HG02678 (cell line): ENCODE results near the gene TBC1D1.

Experiments
- ATAC-seq: cut with Tn5 transposase; IDR thresholded peaks from one replicate; pipeline ENCODE4 v1.9.1; 2021; ENCODE audit warnings: mild to moderate bottlenecking, moderate library complexity; ENCODE audit not compliant: unreplicated experiment

TBC1D1 gene

DNA sequence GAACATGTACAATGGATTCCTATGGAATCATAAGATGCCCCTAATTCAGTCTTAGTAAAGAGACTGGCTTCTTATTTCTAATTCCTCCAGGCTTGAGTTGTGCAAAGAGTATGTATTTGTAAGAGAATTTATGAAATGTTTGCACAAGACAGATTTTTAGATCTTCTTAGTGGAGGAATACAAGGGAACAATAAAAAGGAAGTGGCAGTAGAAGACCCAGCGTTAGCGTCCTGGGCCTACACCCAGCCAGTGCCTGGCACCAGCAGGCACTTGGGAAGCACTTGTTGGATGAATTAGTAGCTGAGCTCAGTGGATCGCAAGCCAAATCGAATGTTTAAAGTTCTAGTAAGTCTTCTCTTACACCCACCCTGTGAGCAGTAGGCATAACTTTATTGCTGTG, 226.7 kb downstream of the TBC1D1 start:
- no peak for ATAC-seq

- no peak for ATAC-seq
Observed at GRCh38 chr4:38119668-38120385, 228.9 kb downstream of the TBC1D1 start.

DNA sequence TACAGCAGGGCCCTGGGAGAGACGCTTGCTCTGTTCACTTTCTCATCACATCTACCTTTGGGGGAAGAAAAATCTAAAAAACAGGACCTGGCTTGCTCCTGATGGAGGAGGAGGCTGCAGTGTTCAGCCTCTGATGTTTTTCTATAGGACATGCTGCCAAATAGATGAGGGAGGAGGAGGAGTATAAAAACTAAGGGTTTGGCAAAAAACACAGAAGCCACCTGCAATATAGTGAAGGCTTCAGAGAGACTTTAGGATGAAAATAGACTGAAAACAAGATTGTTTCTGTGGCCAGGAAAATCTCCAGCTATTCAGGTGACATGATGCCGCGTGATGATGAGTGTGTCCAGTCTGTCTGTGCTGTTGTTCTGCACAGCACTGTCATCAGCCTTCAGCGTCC, 229.9 kb downstream of the TBC1D1 start:
- no peak for ATAC-seq

GRCh38 chr4:38122060-38122459, 231.2 kb downstream of the TBC1D1 start:
- no peak for ATAC-seq

- no peak for ATAC-seq
Observed at GRCh38 chr4:38123555-38123954, 232.7 kb downstream of the TBC1D1 start.

- ATAC-seq: no peak
Observed at GRCh38 chr4:38124961-38125360, 234.1 kb downstream of the TBC1D1 start.

DNA sequence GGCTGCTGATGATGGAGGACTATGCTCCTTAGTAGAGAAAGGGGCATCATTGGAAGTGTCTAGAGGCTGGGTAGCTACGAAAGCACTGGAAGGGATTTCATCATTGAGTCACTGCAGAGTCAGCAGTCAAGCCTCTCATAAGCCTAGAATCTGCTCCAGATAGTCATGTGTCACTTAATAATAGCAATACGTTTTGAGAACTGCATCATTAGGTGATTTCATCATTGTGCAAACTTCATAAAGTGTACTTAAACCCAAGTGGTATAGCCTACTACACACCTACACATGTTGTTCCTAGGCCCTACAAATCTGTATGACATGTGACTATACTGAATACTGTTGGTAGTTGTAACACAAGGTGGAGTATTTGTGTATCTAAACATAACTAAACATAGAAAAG, 234.9 kb downstream of the TBC1D1 start:
- ATAC-seq: no peak

DNA sequence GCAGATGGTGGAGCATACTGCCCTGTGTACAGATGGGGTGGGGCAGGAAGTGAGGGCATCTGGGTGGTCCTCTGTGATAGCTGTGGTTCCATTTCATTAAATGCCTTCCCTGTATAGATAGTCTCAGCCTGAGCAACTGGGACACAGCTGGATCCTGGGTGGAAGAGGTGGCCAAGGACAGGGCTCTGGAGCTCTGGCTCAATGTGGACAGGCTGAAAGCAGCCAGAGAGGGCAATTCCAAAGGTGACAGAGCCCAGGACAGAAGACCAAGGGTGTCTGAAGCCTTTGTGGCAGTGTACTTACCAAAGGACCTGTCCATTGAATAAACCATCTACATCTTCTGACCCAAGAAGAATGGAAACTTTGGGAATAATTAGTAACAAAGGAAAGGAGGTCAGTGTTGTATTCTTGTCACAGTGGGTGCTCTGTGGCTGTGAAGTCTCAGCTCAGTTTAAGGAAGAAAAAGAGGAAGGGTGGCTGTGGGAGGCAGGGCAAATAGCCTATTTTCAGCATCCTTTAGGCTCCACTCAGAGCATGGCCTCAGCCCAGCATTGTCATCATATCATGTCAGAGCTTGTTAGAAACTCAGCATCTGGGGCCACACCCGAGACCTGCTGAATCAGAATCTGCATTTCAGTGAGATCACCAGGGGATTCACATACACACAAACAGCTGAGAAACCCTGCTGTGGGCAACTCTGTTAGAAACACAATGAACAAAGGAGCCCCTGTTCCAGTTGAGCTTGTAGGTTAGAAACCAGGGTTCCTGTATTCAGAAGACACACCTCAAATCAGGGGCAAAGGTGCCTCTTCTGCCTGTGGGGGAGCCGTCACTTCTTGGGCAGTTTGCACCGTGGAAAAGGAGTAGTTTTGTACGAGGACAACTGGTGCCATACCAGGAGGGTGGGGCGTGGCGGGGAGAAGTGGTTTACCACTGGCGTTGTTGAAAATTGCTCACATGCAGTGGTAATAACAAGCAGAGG, 237.9 kb downstream of the TBC1D1 start:
- ATAC-seq: peak; percentile 41

- ATAC-seq: no peak
Observed at GRCh38 chr4:38129460-38130227, 238.8 kb downstream of the TBC1D1 start.

DNA sequence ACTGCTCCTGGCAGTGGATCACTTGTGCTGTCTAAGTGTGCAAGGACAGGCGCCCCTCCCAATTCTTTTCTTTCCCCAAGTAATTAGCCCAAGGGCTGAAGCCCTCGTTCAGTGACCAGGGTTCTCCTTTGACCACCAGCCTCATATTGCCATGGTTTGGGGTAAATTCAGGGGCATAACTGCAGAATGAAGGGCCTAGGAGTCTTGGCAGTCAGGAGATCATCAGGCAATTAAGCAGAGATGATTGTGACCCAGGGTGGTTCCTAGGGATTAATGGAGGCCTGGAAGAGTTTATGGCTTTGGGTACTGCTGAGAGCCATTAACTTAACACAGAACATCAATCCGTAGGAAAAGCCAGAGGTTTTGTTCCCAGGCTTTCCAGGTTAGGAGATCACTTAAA, 240.0 kb downstream of the TBC1D1 start:
- ATAC-seq: no peak

- ATAC-seq: peak; percentile 28
Observed at GRCh38 chr4:38131371-38132091, 240.6 kb downstream of the TBC1D1 start.

GRCh38 chr4:38132107-38132673, 241.3 kb downstream of the TBC1D1 start:
- peak; percentile 81 for ATAC-seq

GRCh38 chr4:38132843-38133662, 242.2 kb downstream of the TBC1D1 start:
- ATAC-seq: no peak

DNA sequence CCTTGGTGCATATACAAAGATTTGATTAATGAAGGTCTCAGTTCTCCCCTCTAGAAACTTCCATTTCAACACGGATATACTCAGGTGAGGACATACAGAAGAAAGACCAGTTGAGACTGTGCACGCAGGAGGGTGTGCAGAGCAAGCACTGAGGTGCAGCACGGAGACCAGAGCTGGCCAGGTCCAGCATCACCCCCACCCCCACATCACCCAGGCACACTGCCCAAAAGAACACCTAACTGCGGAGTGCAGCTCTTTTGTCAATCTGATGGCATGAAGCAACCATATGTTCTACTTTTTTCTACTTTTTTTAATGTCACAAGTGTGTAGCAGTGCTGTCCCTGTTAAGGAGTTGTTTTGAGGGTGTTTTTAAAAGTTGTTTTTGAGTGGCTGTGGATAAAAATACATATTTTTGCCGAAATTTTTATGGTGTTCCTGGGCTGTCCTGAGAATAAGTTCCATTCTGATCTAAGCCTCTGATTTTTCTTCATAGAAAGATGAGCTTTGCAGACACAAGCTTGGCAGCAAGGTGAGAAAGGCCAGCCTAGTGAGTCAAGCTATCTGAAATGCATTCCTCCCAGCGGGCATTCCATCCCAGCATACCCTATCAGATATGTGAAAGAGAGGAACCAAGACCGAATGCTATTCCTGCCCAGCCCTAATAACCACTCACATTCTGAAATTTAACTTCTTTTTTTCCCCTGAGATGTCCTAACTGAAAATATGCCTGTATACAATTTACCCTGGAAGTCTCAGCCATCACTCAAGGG, 243.0 kb downstream of the TBC1D1 start:
- no peak for ATAC-seq

- no peak for ATAC-seq
Observed at GRCh38 chr4:38135201-38135600, 244.3 kb downstream of the TBC1D1 start.

DNA sequence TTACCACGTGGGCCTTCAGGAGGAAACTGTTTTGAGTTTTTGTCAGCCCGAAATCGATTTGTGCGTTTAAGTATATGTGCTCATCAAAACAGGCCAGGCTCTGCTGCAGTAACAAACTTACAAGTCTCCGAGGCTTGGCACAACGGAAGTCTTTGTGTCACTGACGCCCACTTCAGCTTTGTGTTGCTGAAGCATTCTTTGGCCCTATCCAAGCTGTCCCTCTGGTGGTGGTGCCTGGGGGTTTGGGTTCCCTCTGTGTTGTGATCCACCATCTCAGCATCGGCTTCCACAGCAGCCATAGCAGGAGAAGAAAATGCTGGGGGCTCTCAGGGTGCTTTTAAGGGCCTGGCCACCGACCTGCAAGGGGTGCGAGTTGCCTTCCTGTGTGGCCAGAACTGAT, 245.7 kb downstream of the TBC1D1 start:
- no peak for ATAC-seq

DNA sequence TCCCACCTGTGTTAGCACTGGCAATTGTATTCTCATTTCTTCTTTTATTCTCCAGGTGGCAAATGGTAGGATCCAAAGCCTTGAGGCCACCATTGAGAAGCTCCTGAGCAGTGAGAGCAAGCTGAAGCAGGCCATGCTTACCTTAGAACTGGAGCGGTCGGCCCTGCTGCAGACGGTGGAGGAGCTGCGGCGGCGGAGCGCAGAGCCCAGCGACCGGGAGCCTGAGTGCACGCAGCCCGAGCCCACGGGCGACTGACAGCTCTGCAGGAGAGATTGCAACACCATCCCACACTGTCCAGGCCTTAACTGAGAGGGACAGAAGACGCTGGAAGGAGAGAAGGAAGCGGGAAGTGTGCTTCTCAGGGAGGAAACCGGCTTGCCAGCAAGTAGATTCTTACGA, 246.2 kb downstream of the TBC1D1 start:
- ATAC-seq: no peak

DNA sequence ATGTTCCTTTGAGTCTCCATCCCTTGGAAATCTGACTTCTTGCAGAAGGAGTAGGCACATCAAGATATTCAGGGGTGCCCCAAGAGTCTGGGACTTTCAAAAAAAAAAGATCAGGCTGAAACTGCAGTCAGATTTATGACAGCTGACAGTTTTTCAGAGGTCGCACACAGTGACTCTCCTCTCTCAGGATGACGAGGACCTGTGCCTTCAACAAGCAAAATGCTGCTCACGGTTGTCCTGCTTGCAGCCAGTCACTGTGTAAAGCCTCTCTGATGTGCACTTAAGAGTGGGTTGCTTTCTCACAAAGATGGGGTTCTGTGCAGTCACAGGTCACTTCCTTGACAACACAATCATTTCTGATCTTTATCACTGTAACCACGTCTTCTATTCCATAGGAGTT, 247.5 kb downstream of the TBC1D1 start:
- ATAC-seq: no peak

DNA sequence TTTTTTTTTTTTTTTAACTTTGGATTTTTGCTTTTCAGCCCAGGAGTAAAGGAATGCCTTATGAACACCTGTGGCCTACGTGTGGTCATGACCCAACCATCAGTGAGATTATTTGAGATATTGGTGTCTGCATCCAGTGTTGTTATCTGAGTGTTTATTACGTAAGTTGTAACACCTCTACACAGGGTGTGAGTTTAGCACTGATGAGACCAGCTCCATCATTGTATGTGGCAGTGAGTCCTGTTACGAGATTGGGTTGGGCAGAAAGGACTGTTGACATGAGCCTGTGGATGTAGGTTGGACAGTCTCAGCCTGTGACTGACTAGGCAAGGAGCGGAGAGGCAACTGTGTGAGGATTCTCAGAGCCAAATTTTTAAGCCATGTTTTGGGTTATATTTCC, 248.3 kb downstream of the TBC1D1 start:
- no peak for ATAC-seq
